ENCODE results near the gene STX1B. TPM values are rescaled to one million over a fixed set of nuclear protein-coding genes. Genes with fewer than 3 reads are reported as not detected.

The STX1B gene
- total RNA-seq, 4 donors from 2014 or later = 0.49 to 2.2 (median 0.90) TPM

DNA sequence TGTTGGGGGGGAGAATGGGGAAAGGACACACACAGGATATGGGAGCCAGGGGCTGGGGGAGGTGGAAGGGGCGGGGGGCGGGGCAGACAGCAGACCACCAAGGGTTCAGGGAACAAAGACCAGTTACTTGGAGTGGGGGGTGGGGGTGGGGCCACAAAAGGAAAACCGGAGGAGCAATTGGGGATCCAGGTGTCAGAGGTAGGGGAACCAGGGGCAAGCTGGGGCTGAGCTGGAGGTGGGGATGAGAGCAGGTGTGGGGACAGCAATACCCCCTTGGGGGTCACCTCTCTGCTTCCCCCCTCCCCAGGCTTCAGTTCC, 62.9 kb downstream of the STX1B start:
- TF ChIP-seq CTCF (IDR thresholded peaks at IDR 0.05; ENCODE audit: low read depth) = no peak

GRCh38 chr16:30946671-30947540, 63.5 kb downstream of the STX1B start:
- TF ChIP-seq CTCF (IDR thresholded peaks at IDR 0.05; ENCODE audit: low read depth) = no peak

- no peak for TF ChIP-seq CTCF (IDR thresholded peaks at IDR 0.05; ENCODE audit: low read depth)
These were observed 66.1 kb downstream of the STX1B start for GRCh38 chr16:30944352-30944751.

DNA sequence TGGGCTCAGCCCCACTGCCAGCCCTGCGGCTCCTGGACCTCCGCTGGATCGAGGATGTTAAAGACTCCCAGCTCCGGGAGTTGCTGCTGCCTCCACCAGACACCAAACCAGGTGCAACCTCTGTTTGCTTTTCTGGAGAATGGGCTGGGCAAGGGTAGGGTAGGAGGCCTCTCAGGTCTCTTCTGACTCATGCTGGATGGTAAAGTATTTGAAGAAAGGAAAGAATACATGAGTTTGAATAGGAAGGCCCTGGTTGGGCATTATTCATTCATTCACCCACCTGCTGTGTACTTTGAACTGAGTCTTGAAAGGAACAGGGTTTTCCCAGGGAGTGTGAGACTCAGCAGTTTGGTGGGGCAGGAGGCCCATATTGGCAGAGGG, 68.0 kb downstream of the STX1B start:
- no peak for TF ChIP-seq CTCF (IDR thresholded peaks at IDR 0.05; ENCODE audit: low read depth)

GRCh38 chr16:30941600-30942425, 68.6 kb downstream of the STX1B start:
- TF ChIP-seq CTCF (IDR thresholded peaks at IDR 0.05; ENCODE audit: low read depth) = no peak

Small RNAs within 50 kb of the gene (small RNA-seq; reads per million reads assigned to genes)
- gene AC135048.1 = not detected

Other genes with a start within 250 kb of the STX1B start
- gene CFAP119, start 248.6 kb downstream of the STX1B start, total RNA-seq = 1 to 10 TPM in 3 of 4 donors, not detected in 1; 1.9 to 6.2 (median 2.7) TPM
- 10 to 100 TPM; 37.8 to 78.7 (median 54.2) TPM for gene RNF40, start 248.3 kb downstream of the STX1B start, total RNA-seq
- 10 to 100 TPM in 1 of 4 donors, 1 to 10 TPM in 3; 6.6 to 13.4 (median 9.0) TPM for gene ZNF629, start 223.4 kb downstream of the STX1B start, total RNA-seq
- gene BCL7C, start 116.6 kb downstream of the STX1B start, total RNA-seq = 10 to 100 TPM; 15.3 to 34.9 (median 24.3) TPM
- 1 to 10 TPM in 2 of 4 donors, under 1 TPM in 1, not detected in 1; 0.85 to 2.9 (median 2.8) TPM for gene CTF1, start 114.0 kb downstream of the STX1B start, total RNA-seq
- 1 to 10 TPM; 2.4 to 6.2 (median 4.2) TPM for gene FBXL19, start 87.1 kb downstream of the STX1B start, total RNA-seq
- 10 to 100 TPM; 13.4 to 41.1 (median 36.3) TPM for gene ORAI3, start 61.6 kb downstream of the STX1B start, total RNA-seq
- gene SETD1A, start 52.9 kb downstream of the STX1B start, total RNA-seq = 10 to 100 TPM in 1 of 4 donors, 1 to 10 TPM in 3; 3.9 to 10.5 (median 5.3) TPM
- gene HSD3B7, start 25.4 kb downstream of the STX1B start, total RNA-seq = 10 to 100 TPM; 18.3 to 73.8 (median 30.0) TPM
- gene STX4, start 22.9 kb upstream of the STX1B start, total RNA-seq = 10 to 100 TPM; 45.7 to 70.7 (median 55.6) TPM
- 10 to 100 TPM in 1 of 4 donors, 1 to 10 TPM in 3; 7.3 to 10.7 (median 7.6) TPM for gene ZNF668, start 63.6 kb upstream of the STX1B start, total RNA-seq
- 10 to 100 TPM in 3 of 4 donors, 1 to 10 TPM in 1; 8.3 to 15.6 (median 14.9) TPM for gene ZNF646, start 63.8 kb upstream of the STX1B start, total RNA-seq
- 1 to 10 TPM; 1.5 to 3.2 (median 1.8) TPM for gene PRSS53, start 78.3 kb upstream of the STX1B start, total RNA-seq
- gene VKORC1, start 84.2 kb upstream of the STX1B start, total RNA-seq = 100 to 1,000 TPM in 2 of 4 donors, 10 to 100 TPM in 2; 53.3 to 129 (median 94.6) TPM
- 10 to 100 TPM; 26.6 to 45.2 (median 33.2) TPM for gene BCKDK, start 97.7 kb upstream of the STX1B start, total RNA-seq
- gene KAT8, start 107.0 kb upstream of the STX1B start, total RNA-seq = 10 to 100 TPM; 42.3 to 71.2 (median 51.9) TPM
- gene PRSS8, start 125.1 kb upstream of the STX1B start, total RNA-seq = 1 to 10 TPM in 1 of 4 donors, not detected in 3; 1.4 TPM
- gene PRSS36, start 139.4 kb upstream of the STX1B start, total RNA-seq = 10 to 100 TPM in 2 of 4 donors, 1 to 10 TPM in 2; 2.6 to 11.3 (median 8.3) TPM
- gene FUS, start 169.5 kb upstream of the STX1B start, total RNA-seq = 10 to 100 TPM; 53.7 to 92.5 (median 66.2) TPM
- gene PYCARD, start 192.1 kb upstream of the STX1B start, total RNA-seq = 10 to 100 TPM; 27.1 to 88.4 (median 49.7) TPM
- not detected for gene TRIM72, start 203.5 kb upstream of the STX1B start, total RNA-seq
- gene PYDC1, start 206.5 kb upstream of the STX1B start, total RNA-seq = not detected
- 10 to 100 TPM; 12.4 to 72.2 (median 29.8) TPM for gene ITGAM, start 249.3 kb upstream of the STX1B start, total RNA-seq